ENCODE measurements around the gene MMRN2. TPM values are rescaled to one million over a fixed set of nuclear protein-coding genes. Genes with fewer than 3 reads are reported as not detected.

The MMRN2 gene
- total RNA-seq, 1 experiment from 2014 or later: 1.4 TPM

DNA sequence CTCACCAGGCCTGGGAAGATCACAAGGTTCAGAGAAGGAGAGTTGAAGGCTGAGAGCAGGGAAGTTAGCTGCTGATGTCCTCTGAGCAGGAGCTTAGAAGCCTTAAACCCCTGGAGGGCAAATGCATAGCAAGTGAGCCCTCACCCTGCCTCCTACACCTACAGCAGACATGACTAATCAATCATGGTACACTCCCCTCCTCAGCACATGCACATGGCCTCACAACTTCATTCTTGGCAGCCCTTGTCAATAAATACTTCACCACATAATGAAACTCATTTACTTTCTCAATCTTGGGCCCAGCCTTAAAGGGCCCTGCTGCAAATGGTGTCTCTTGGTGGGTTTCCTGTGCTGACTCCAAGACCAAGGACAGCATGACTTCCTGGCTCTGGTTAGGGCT, 12.9 kb downstream of the MMRN2 start:
- ChIA-PET POLR2A (interaction anchor here (0.7 to 1.5 kb wide), 3 partner anchors 15 to 24 kb away, joined by 3 to 4 read pairs (median 3); partner anchors contain the start of gene ADIRF), CTCF (no interaction called here)
- Mint-ChIP-seq H3K36me3 (ENCODE audit: insufficient read depth, unreplicated experiment) (no peaks in the 10 kb centered on the region), H3K9me3 (ENCODE audit: unreplicated experiment) (no peaks in the 10 kb centered on the region), H3K4me1 (ENCODE audit: insufficient read depth, unreplicated experiment) (no peaks in the 10 kb centered on the region), H3K27ac (ENCODE audit: low read depth, unreplicated experiment) (no peak overlapping the region), H3K4me3 (ENCODE audit: unreplicated experiment) (no peak overlapping the region), H3K27me3 (ENCODE audit: insufficient read depth, unreplicated experiment) (no peaks in the 10 kb centered on the region)
- TF ChIP-seq, protein P1, sequence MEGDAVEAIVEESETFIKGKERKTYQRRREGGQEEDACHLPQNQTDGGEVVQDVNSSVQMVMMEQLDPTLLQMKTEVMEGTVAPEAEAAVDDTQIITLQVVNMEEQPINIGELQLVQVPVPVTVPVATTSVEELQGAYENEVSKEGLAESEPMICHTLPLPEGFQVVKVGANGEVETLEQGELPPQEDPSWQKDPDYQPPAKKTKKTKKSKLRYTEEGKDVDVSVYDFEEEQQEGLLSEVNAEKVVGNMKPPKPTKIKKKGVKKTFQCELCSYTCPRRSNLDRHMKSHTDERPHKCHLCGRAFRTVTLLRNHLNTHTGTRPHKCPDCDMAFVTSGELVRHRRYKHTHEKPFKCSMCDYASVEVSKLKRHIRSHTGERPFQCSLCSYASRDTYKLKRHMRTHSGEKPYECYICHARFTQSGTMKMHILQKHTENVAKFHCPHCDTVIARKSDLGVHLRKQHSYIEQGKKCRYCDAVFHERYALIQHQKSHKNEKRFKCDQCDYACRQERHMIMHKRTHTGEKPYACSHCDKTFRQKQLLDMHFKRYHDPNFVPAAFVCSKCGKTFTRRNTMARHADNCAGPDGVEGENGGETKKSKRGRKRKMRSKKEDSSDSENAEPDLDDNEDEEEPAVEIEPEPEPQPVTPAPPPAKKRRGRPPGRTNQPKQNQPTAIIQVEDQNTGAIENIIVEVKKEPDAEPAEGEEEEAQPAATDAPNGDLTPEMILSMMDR (IDR thresholded peaks at IDR 0.05; ENCODE audit: unreplicated experiment): no peak
- BruUV-seq (replicated peaks): no TSS peak
- DNase-seq (ENCODE audit: unreplicated experiment): peak; percentile 42
- intact Hi-C loops (cut with micrococcal nuclease): no loop called here

DNA sequence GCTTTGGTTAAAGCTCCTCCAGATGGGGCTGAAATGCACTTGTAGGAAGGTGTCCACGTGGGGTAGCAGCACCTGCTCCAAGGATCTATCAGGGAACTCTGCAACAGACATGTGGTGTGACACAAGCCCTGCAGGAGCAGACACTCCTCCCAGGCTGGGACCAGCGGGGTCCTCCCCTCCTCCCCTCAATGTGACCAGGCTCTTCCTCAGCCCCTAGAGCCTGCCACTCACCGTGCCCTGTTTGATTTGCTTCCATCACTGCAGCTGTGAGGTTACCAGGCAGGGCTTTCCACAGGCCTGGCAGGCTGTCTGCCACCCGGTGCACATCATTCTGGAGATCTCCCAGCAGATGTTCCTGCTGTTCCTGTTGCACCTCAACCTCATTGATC, 13.4 kb downstream of the MMRN2 start:
- intact Hi-C loops (cut with micrococcal nuclease): no loop called here
- Mint-ChIP-seq H3K4me3 (ENCODE audit: unreplicated experiment) (no peak overlapping the region), H3K4me1 (ENCODE audit: insufficient read depth, unreplicated experiment) (no peaks in the 10 kb centered on the region), H3K9me3 (ENCODE audit: unreplicated experiment) (no peaks in the 10 kb centered on the region), H3K27ac (ENCODE audit: low read depth, unreplicated experiment) (no peak overlapping the region), H3K36me3 (ENCODE audit: insufficient read depth, unreplicated experiment) (no peaks in the 10 kb centered on the region), H3K27me3 (ENCODE audit: insufficient read depth, unreplicated experiment) (no peaks in the 10 kb centered on the region)
- POLR2A ChIA-PET: interaction anchor here (0.6 to 1.5 kb wide), 4 partner anchors 15 to 145 kb away, joined by 3 to 4 read pairs (median 3); partner anchors contain the start of gene ADIRF
- no TSS peak for BruUV-seq (replicated peaks)
- TF ChIP-seq, protein P1 (IDR thresholded peaks at IDR 0.05; ENCODE audit: unreplicated experiment): no peak
- CTCF ChIA-PET: interaction anchor here (1.8 kb wide), 1 partner anchor 95 kb away, joined by 5 read pairs; no protein-coding TSS in a partner anchor
- DNase-seq (ENCODE audit: unreplicated experiment): no peak

DNA sequence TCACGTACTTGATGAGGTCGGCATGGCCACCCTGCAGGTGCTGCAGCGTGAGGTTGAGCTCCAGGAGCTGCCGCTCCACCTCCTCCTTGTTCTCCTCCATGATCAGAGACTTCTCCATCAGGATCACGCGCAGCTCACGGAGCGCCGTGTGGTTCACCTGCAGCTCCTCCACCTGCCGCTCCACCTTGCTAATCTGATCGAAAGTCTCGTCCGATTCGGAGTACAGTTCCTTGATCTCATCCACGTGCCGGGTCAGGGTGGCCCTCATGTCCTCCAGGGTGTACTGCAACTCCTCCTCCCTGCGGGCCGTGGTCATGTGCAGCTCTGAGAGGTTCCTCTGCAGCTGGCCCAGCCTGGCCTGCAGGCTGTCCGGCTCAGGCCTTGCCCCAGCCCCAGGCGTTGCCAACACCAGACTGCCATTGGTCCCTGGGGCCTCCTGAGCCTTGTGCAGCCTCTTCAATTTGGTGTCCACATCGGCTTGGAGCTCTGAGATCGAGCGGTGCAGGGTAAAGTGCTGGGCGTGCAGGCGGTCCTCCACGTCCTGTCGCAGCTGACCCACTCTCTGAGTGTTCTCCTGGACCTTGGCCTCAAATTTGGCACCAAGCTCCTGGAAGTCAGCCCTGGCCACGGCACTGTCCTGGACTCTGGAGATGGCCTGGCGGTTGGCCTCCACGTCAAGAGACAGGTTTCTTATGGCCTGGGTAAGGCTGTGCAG, 13.9 kb downstream of the MMRN2 start:
- ChIA-PET POLR2A (interaction anchor here (0.6 to 1.5 kb wide), 3 partner anchors 25 to 146 kb away, joined by 3 to 4 read pairs (median 3); partner anchors contain the start of gene ADIRF), CTCF (interaction anchor here (1.0 to 6.5 kb wide), 4 partner anchors 11 to 95 kb away, joined by 4 to 66 read pairs (median 4); partner anchors contain the start of gene ADIRF)
- H3K27me3 Mint-ChIP-seq (ENCODE audit: insufficient read depth, unreplicated experiment): no peaks in the 10 kb centered on the region
- no peak overlapping the region for H3K4me3 Mint-ChIP-seq (ENCODE audit: unreplicated experiment)
- BruUV-seq (replicated peaks): no TSS peak
- TF ChIP-seq, protein P1 (IDR thresholded peaks at IDR 0.05; ENCODE audit: unreplicated experiment): no peak
- intact Hi-C loops (cut with micrococcal nuclease): no loop called here
- H3K27ac Mint-ChIP-seq (ENCODE audit: low read depth, unreplicated experiment): no peak overlapping the region
- no peaks in the 10 kb centered on the region for H3K36me3 Mint-ChIP-seq (ENCODE audit: insufficient read depth, unreplicated experiment)
- no peak for DNase-seq (ENCODE audit: unreplicated experiment)
- no peaks in the 10 kb centered on the region for H3K4me1 Mint-ChIP-seq (ENCODE audit: insufficient read depth, unreplicated experiment)
- no peaks in the 10 kb centered on the region for H3K9me3 Mint-ChIP-seq (ENCODE audit: unreplicated experiment)

DNA sequence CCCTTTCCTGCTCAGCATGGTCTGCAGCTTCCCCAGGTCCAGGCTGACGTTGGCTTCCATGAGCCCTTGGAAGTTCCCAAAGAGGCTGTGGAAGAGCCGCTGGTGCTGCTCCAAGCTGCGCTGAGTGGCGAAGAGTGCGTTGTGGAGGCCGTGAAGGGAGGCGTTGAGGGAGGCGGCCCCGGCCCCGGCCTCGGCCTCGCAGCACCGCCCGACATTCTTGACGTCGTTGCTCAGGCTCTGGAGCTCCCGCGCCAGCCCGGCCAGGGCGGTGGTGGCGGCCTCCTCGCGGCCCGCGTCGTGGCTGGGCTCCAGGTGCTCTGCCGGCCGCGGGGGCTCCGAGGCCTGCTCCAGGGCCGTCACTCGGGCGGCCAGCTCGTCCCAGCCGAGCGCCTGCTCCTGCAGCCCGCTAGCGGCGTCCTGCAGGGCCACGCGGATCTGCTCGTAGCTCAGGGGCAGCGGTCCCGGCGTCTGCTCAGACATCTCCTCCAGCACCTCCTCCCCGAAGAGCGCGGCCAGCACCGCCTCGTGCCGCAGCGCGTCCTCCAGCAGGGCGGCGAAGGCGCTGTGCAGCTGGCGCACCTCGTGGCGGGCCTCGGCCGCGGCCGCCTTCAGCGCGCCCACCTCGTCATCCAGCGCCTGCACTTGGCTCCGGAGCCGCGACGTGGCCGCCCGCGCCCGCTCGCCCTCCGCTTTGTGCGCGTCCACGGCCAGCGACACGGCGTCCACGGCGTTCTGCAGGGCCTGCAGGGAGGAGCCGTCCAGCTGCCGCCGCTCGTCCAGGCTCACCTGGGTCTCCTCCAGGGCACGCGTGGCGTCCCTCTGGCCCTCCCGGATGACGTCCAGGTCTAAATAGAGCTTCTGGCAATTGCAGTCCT, 14.7 kb downstream of the MMRN2 start:
- Mint-ChIP-seq H3K9me3 (ENCODE audit: unreplicated experiment) (no peaks in the 10 kb centered on the region), H3K4me1 (ENCODE audit: insufficient read depth, unreplicated experiment) (no peaks in the 10 kb centered on the region), H3K27me3 (ENCODE audit: insufficient read depth, unreplicated experiment) (no peaks in the 10 kb centered on the region), H3K4me3 (ENCODE audit: unreplicated experiment) (no peak overlapping the region), H3K27ac (ENCODE audit: low read depth, unreplicated experiment) (no peak overlapping the region), H3K36me3 (ENCODE audit: insufficient read depth, unreplicated experiment) (no peaks in the 10 kb centered on the region)
- BruUV-seq (replicated peaks): no TSS peak
- ChIA-PET POLR2A (interaction anchor here (0.5 kb wide), 1 partner anchor 99 kb away, joined by 5 read pairs; no protein-coding TSS in a partner anchor), CTCF (interaction anchor here (0.7 to 6.5 kb wide), 5 partner anchors 10 to 96 kb away, joined by 4 to 66 read pairs (median 4); partner anchors contain the start of gene ADIRF)
- intact Hi-C loops (cut with micrococcal nuclease): no loop called here
- TF ChIP-seq, protein P1 (IDR thresholded peaks at IDR 0.05; ENCODE audit: unreplicated experiment): no peak
- DNase-seq (ENCODE audit: unreplicated experiment): no peak

All from MCF 10A (cell line).